Measurements from ENCODE around the gene DICER1.

Gene DICER1

DNA sequence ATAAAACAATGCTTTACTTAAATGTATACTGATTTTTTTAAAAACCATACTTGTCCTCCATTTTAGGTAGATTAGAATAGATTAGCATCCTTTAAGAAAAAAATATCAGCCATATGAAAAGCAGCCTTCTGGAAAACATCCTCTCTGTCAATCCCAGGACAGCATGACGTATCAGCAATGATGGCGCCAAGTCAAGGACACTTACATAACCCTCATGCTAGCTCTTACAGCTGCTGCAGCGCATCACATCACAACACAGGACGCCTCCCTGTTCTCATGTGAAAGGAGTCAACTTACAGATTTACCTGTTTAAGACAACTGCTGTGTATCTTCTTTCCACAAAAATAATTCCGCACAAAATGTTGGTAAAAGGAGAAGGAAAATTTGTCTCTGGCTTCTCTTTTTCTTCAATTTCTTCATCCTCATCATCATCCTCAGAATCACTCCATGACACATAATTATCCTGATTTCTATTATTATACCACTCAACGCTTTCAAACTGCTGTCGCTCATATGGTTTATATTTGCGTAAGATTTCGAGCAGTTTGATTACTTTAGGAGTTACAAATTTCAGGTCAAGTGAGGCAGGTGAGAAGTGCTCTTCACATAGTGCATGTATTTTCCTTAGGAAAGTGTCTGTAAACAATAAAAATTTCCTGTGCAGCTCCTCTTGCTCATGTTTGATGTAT, 33.3 kb downstream of the DICER1 start (continued):
- TF ChIP-seq, protein P1, sequence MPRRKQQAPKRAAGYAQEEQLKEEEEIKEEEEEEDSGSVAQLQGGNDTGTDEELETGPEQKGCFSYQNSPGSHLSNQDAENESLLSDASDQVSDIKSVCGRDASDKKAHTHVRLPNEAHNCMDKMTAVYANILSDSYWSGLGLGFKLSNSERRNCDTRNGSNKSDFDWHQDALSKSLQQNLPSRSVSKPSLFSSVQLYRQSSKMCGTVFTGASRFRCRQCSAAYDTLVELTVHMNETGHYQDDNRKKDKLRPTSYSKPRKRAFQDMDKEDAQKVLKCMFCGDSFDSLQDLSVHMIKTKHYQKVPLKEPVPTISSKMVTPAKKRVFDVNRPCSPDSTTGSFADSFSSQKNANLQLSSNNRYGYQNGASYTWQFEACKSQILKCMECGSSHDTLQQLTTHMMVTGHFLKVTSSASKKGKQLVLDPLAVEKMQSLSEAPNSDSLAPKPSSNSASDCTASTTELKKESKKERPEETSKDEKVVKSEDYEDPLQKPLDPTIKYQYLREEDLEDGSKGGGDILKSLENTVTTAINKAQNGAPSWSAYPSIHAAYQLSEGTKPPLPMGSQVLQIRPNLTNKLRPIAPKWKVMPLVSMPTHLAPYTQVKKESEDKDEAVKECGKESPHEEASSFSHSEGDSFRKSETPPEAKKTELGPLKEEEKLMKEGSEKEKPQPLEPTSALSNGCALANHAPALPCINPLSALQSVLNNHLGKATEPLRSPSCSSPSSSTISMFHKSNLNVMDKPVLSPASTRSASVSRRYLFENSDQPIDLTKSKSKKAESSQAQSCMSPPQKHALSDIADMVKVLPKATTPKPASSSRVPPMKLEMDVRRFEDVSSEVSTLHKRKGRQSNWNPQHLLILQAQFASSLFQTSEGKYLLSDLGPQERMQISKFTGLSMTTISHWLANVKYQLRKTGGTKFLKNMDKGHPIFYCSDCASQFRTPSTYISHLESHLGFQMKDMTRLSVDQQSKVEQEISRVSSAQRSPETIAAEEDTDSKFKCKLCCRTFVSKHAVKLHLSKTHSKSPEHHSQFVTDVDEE (CRISPR knock-in tag; IDR thresholded peaks at IDR 0.05) = no peak
- TF ChIP-seq TCF4 (CRISPR knock-in tag; IDR thresholded peaks at IDR 0.05; ENCODE audit: borderline replicate concordance) = no peak

DNA sequence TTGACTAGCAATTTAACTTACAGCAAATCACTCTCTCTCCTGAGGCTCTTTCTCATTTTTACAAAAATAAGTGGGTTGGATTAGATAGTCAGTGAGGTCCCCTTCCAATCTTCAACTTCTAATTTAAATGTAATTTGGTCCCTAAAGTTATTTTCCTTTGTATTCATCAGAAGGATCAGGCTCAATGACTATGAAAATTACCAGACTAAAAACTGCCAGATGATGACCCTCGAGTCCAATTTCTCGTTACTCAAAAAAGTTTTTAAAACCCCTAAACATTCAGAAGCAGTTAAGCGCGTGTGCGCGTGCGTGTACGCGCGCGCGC, 34.7 kb downstream of the DICER1 start:
- ATAC-seq = no peak
- TF ChIP-seq ARNTL (CRISPR knock-in tag; IDR thresholded peaks at IDR 0.05; ENCODE audit: borderline replicate concordance, low read depth) = no peak
- TF ChIP-seq, protein P2, sequence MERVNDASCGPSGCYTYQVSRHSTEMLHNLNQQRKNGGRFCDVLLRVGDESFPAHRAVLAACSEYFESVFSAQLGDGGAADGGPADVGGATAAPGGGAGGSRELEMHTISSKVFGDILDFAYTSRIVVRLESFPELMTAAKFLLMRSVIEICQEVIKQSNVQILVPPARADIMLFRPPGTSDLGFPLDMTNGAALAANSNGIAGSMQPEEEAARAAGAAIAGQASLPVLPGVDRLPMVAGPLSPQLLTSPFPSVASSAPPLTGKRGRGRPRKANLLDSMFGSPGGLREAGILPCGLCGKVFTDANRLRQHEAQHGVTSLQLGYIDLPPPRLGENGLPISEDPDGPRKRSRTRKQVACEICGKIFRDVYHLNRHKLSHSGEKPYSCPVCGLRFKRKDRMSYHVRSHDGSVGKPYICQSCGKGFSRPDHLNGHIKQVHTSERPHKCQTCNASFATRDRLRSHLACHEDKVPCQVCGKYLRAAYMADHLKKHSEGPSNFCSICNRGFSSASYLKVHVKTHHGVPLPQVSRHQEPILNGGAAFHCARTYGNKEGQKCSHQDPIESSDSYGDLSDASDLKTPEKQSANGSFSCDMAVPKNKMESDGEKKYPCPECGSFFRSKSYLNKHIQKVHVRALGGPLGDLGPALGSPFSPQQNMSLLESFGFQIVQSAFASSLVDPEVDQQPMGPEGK (CRISPR knock-in tag; IDR thresholded peaks at IDR 0.05; ENCODE audit: borderline replicate concordance) = no peak
- no peak for TF ChIP-seq ZFP30 (CRISPR knock-in tag; IDR thresholded peaks at IDR 0.05)
- no peak for TF ChIP-seq ZNF565 (CRISPR knock-in tag; conservative IDR thresholded peaks at IDR 0.05; ENCODE audit: low read depth)

DNA sequence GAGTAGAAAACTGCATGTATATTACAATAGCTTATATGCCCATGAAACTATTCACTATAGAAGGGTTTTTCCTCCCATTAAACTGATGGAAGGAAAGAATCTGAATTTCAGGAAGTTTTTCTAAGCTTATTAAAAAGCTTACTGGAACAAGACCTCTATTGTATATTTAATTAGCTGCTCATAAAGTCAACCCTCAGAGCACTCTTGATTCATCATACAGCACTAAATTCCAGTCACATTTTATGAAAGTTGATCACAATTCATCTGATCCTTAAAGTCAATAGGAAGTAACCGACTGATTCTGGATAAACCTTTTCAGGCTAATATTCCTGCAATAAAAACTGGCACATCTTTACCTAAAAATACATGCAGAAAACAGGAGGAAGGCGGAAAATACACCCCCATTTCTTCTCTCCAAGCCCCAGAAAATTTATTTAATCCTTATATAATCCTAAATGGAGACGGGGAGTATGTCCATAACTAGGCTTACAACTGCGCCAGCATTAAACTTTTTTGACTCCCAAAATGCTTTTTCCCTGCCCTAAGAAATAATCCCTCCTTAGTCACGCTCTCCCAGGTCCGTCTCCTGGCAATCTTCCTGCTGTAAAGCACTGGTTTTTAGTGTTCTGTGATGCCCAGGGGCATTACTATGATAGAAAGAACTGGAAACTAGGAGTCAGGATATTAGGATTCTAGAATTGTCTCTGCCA, 35.3 kb downstream of the DICER1 start:
- no peak for ATAC-seq
- TF ChIP-seq TOX (CRISPR knock-in tag; IDR thresholded peaks at IDR 0.05; ENCODE audit: borderline replicate concordance) (no peak), PPARA (CRISPR knock-in tag; IDR thresholded peaks at IDR 0.05; ENCODE audit: borderline replicate concordance) (no peak), ZFP30 (CRISPR knock-in tag; IDR thresholded peaks at IDR 0.05) (no peak), SNAI2 (CRISPR knock-in tag; IDR thresholded peaks at IDR 0.05) (no peak), GLIS3 (CRISPR knock-in tag; IDR thresholded peaks at IDR 0.05) (no peak), ZNF565 (CRISPR knock-in tag; conservative IDR thresholded peaks at IDR 0.05; ENCODE audit: low read depth) (no peak), ZNF8 (CRISPR knock-in tag; IDR thresholded peaks at IDR 0.05) (no peak), ISL1 (CRISPR knock-in tag; IDR thresholded peaks at IDR 0.05) (no peak), ZC3H10 (CRISPR knock-in tag; IDR thresholded peaks at IDR 0.05) (no peak)
- TF ChIP-seq, protein P3, sequence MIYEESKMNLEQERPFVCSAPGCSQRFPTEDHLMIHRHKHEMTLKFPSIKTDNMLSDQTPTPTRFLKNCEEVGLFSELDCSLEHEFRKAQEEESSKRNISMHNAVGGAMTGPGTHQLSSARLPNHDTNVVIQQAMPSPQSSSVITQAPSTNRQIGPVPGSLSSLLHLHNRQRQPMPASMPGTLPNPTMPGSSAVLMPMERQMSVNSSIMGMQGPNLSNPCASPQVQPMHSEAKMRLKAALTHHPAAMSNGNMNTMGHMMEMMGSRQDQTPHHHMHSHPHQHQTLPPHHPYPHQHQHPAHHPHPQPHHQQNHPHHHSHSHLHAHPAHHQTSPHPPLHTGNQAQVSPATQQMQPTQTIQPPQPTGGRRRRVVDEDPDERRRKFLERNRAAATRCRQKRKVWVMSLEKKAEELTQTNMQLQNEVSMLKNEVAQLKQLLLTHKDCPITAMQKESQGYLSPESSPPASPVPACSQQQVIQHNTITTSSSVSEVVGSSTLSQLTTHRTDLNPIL (CRISPR knock-in tag; IDR thresholded peaks at IDR 0.05; ENCODE audit: low read depth) = no peak
- TF ChIP-seq, protein P2 (CRISPR knock-in tag; IDR thresholded peaks at IDR 0.05; ENCODE audit: borderline replicate concordance) = no peak

DNA sequence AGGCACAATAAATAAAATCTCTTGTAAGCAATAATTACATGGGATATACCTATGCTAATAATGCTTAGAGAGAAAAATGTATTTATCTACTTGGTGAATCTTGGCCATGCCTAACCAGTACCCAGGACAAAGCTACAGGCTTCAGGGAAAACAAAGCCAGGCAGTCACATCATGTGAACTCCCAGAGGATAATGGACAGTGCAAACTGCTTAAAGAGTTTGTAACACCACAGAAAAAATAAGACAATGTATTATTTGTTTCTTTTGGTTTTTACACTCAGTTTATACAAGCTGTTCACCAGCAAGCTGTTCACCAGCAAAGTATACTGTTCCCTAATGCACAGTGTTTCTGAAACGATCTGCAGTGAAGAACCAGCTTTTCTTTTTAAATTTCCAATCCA, 38.0 kb downstream of the DICER1 start:
- no peak for ATAC-seq
- TF ChIP-seq, protein P3 (CRISPR knock-in tag; IDR thresholded peaks at IDR 0.05; ENCODE audit: low read depth) = no peak
- TF ChIP-seq TOX (CRISPR knock-in tag; IDR thresholded peaks at IDR 0.05; ENCODE audit: borderline replicate concordance) = no peak
- TF ChIP-seq ISL1 (CRISPR knock-in tag; IDR thresholded peaks at IDR 0.05) = no peak
- no peak for TF ChIP-seq ZNF8 (CRISPR knock-in tag; IDR thresholded peaks at IDR 0.05)
- TF ChIP-seq TCF4 (CRISPR knock-in tag; IDR thresholded peaks at IDR 0.05; ENCODE audit: borderline replicate concordance) = no peak
- no peak for TF ChIP-seq ZC3H10 (CRISPR knock-in tag; IDR thresholded peaks at IDR 0.05)
- no peak for TF ChIP-seq ZFP30 (CRISPR knock-in tag; IDR thresholded peaks at IDR 0.05)
- TF ChIP-seq ARNTL (CRISPR knock-in tag; IDR thresholded peaks at IDR 0.05; ENCODE audit: borderline replicate concordance, low read depth) = no peak
- TF ChIP-seq ZFP3 (CRISPR knock-in tag; IDR thresholded peaks at IDR 0.05) = no peak
- TF ChIP-seq CSDC2 (CRISPR knock-in tag; IDR thresholded peaks at IDR 0.05) = no peak
- no peak for TF ChIP-seq RARB (CRISPR knock-in tag; IDR thresholded peaks at IDR 0.05)
- TF ChIP-seq ZNF565 (CRISPR knock-in tag; conservative IDR thresholded peaks at IDR 0.05; ENCODE audit: low read depth) = no peak
- TF ChIP-seq, protein P1 (CRISPR knock-in tag; IDR thresholded peaks at IDR 0.05) = no peak
- no peak for TF ChIP-seq ESRRG (CRISPR knock-in tag; IDR thresholded peaks at IDR 0.05)
- no peak for TF ChIP-seq ZNF70 (CRISPR knock-in tag; IDR thresholded peaks at IDR 0.05)
- TF ChIP-seq, protein P2 (CRISPR knock-in tag; IDR thresholded peaks at IDR 0.05; ENCODE audit: borderline replicate concordance) = no peak

All from SK-N-SH treated with all-trans-retinoic acid at 6 μM for 48 hours (cell line).